WTC11 (cell line): ENCODE data around the gene CCT3. TPM values are rescaled to one million over a fixed set of nuclear protein-coding genes. Genes with fewer than 3 reads are reported as not detected.

Experiments
- ATAC-seq: fragments of 200-7000 bp; cut with Tn5 transposase; 2 replicates; pipeline ENCODE4 v1.10.0; 2021; ENCODE audit warnings: mild to moderate bottlenecking, moderate library complexity
- CTCF ChIA-PET: fragments of 300-600 bp; sonication (Branson Sonifier 250); formaldehyde crosslinking; loops from one replicate; lab custom pipeline; 2021; ENCODE audit warnings: antibody characterized with exemption; lab: Charles Lee
- POLR2A ChIA-PET: fragments of 350-600 bp; sonication (Branson Sonifier 250); formaldehyde crosslinking; loops from one replicate; lab custom pipeline; 2021; ENCODE audit warnings: antibody characterized with exemption; lab: Charles Lee
- DNase-seq: peaks from one replicate; pipeline ENCODE4 v3.0.0; 2021; ENCODE audit warnings: low spot score
- H3K27ac Mint-ChIP-seq: 2 replicates; pipeline ENCODE4 v1.8.0; 2021; ENCODE audit warnings: mixed read lengths
- H3K27me3 Mint-ChIP-seq: 2 replicates; pipeline ENCODE4 v1.8.0; 2021; ENCODE audit warnings: low read depth, mild to moderate bottlenecking, moderate library complexity, mixed read lengths
- H3K36me3 Mint-ChIP-seq: 2 replicates; pipeline ENCODE4 v1.8.0; 2021; ENCODE audit warnings: mixed read lengths
- H3K4me1 Mint-ChIP-seq: 2 replicates; pipeline ENCODE4 v1.8.0; 2022; ENCODE audit warnings: mixed read lengths
- H3K4me3 Mint-ChIP-seq: 2 replicates; pipeline ENCODE4 v1.8.0; 2021; ENCODE audit warnings: mild to moderate bottlenecking, moderate library complexity, mixed read lengths
- H3K9me3 Mint-ChIP-seq: 2 replicates; pipeline ENCODE4 v1.8.0; 2021; ENCODE audit warnings: mixed read lengths
- ATF1 ChIP-seq: sonication (generic); formaldehyde crosslinking; IDR thresholded peaks from 2 replicates; pipeline ENCODE4 v1.8.1; 2023; ENCODE audit warnings: mild to moderate bottlenecking, moderate library complexity, missing genetic modification reagents
- CBFB ChIP-seq: sonication (generic); formaldehyde crosslinking; IDR thresholded peaks from 2 replicates; pipeline ENCODE4 v1.8.1; 2022; ENCODE audit warnings: mild to moderate bottlenecking, low read depth, missing genetic modification reagents
- CREB1 ChIP-seq: sonication (generic); formaldehyde crosslinking; IDR thresholded peaks from 2 replicates; pipeline ENCODE4 v1.8.0; 2023; ENCODE audit warnings: mild to moderate bottlenecking, missing genetic modification reagents
- CTCF ChIP-seq: fragments of 200-600 bp; IDR thresholded peaks from 2 replicates; pipeline ENCODE4 v1.8.0; 2022; ENCODE audit warnings: antibody characterized with exemption
- ELF4 ChIP-seq: sonication (generic); formaldehyde crosslinking; IDR thresholded peaks from 2 replicates; pipeline ENCODE4 v1.8.1; 2022; ENCODE audit warnings: low read depth, mild to moderate bottlenecking, moderate library complexity, missing genetic modification reagents
- FOXK1 ChIP-seq: sonication (generic); formaldehyde crosslinking; IDR thresholded peaks from 2 replicates; pipeline ENCODE4 v1.8.0; 2022; ENCODE audit warnings: mild to moderate bottlenecking, moderate library complexity, missing genetic modification reagents
- HMGA2 ChIP-seq: fragments of 250-450 bp; sonication (Bioruptor Pico); IDR thresholded peaks from 2 replicates; pipeline ENCODE4 v1.4.0; 2021; ENCODE audit warnings: mild to moderate bottlenecking, moderate library complexity
- IRF2 ChIP-seq: sonication (generic); formaldehyde crosslinking; IDR thresholded peaks from 2 replicates; pipeline ENCODE4 v1.8.0; 2022; ENCODE audit warnings: low read depth, missing genetic modification reagents, borderline replicate concordance
- JAZF1 ChIP-seq: fragments of 250-450 bp; sonication (Bioruptor Pico); IDR thresholded peaks from 2 replicates; pipeline ENCODE4 v1.9.0; 2021; ENCODE audit warnings: moderate library complexity, mild to moderate bottlenecking, inconsistent platforms
- JUN ChIP-seq: sonication (generic); formaldehyde crosslinking; IDR thresholded peaks from 2 replicates; pipeline ENCODE4 v1.8.0; 2023; ENCODE audit warnings: mild to moderate bottlenecking, missing genetic modification reagents
- NFYB ChIP-seq: sonication (generic); formaldehyde crosslinking; conservative IDR thresholded peaks from 2 replicates; pipeline ENCODE4 v1.8.0; 2022; ENCODE audit warnings: low read depth, missing genetic modification reagents
- NR2C2 ChIP-seq: sonication (generic); formaldehyde crosslinking; IDR thresholded peaks from 2 replicates; pipeline ENCODE4 v1.8.0; 2022; ENCODE audit warnings: mild to moderate bottlenecking, missing genetic modification reagents
- RORB ChIP-seq: fragments of 250-450 bp; sonication (Bioruptor Pico); IDR thresholded peaks from 2 replicates; pipeline ENCODE4 v1.9.0; 2021; ENCODE audit warnings: mild to moderate bottlenecking
- SOX15 ChIP-seq: fragments of 250-450 bp; sonication (Bioruptor Pico); IDR thresholded peaks from 2 replicates; pipeline ENCODE4 v1.9.0; 2021; ENCODE audit warnings: mild to moderate bottlenecking
- TCF7 ChIP-seq: sonication (generic); formaldehyde crosslinking; IDR thresholded peaks from 2 replicates; pipeline ENCODE4 v1.8.0; 2022; ENCODE audit warnings: mild to moderate bottlenecking, low read depth, missing genetic modification reagents, moderate library complexity
- TEAD1 ChIP-seq: sonication (generic); formaldehyde crosslinking; IDR thresholded peaks from 2 replicates; pipeline ENCODE4 v1.8.0; 2022; ENCODE audit warnings: mild to moderate bottlenecking, missing genetic modification reagents
- ZNF121 ChIP-seq: sonication (generic); formaldehyde crosslinking; IDR thresholded peaks from 2 replicates; pipeline ENCODE4 v1.8.0; 2023; ENCODE audit warnings: missing genetic modification reagents
- ZNF138 ChIP-seq: sonication (generic); formaldehyde crosslinking; conservative IDR thresholded peaks from 2 replicates; pipeline ENCODE4 v1.8.1; 2022; ENCODE audit warnings: mild to moderate bottlenecking, moderate library complexity, missing genetic modification reagents
- ZNF263 ChIP-seq: sonication (generic); formaldehyde crosslinking; IDR thresholded peaks from 2 replicates; pipeline ENCODE4 v1.8.1; 2022; ENCODE audit warnings: low read depth, mild to moderate bottlenecking, moderate library complexity, missing genetic modification reagents
- ZNF396 ChIP-seq: fragments of 250-450 bp; sonication (Bioruptor Pico); IDR thresholded peaks from 2 replicates; pipeline ENCODE4 v1.8.0; 2021; ENCODE audit warnings: mild to moderate bottlenecking, moderate library complexity, borderline replicate concordance
- total RNA-seq: library from RNA; stranded (reverse); gene quantifications from 3 replicates; pipeline ENCODE4 v1.2.3, GENCODE V29; 2021
- TF ChIP-seq, protein P1 (sequence below): fragments of 250-450 bp; sonication (Bioruptor Pico); conservative IDR thresholded peaks from 2 replicates; pipeline ENCODE4 v1.9.0; 2021; ENCODE audit warnings: mild to moderate bottlenecking
- TF ChIP-seq, protein P2 (sequence below): sonication (generic); formaldehyde crosslinking; IDR thresholded peaks from 2 replicates; pipeline ENCODE4 v1.8.1; 2023; ENCODE audit warnings: mild to moderate bottlenecking, moderate library complexity, missing genetic modification reagents
- TF ChIP-seq, protein P3 (sequence below): fragments of 250-450 bp; sonication (Bioruptor Pico); IDR thresholded peaks from 2 replicates; pipeline ENCODE4 v1.9.0; 2021; ENCODE audit warnings: moderate library complexity, mild to moderate bottlenecking, inconsistent platforms, borderline replicate concordance
- TF ChIP-seq, protein P4 (sequence below): fragments of 250-450 bp; sonication (Bioruptor Pico); IDR thresholded peaks from 2 replicates; pipeline ENCODE4 v2.1.2; 2022; ENCODE audit warnings: mild to moderate bottlenecking, moderate library complexity

CCT3 gene
- total RNA-seq, 1 experiment from 2014 or later, result 479 TPM

DNA sequence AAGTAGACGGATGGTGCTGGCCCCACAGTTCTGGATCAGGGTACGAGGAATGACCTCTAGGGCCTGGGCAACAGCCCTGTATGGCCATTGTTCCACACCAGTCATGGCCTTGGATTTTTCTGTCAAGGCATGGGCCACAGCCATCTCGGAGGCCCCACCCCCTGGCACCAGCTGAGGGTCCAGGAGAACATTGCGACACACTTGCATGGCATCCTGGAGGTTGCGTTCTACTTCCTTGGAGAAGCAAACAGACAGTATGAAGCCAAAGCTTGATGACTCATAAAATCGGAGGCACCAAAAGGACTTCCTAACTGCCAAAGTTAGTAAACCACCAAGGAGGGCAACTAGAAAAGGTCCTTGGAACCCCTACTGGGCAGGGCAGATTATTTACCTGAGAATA lies 27.1 kb downstream of the CCT3 start:
- H3K4me1 Mint-ChIP-seq, result no peaks in the 10 kb centered on the region
- H3K4me3 Mint-ChIP-seq, result no peak overlapping the region
- H3K9me3 Mint-ChIP-seq, result no peaks in the 10 kb centered on the region
- TF ChIP-seq JAZF1 (CRISPR knock-in tag) (no peak), CREB1 (no peak), ZNF121 (CRISPR knock-in tag) (no peak), JUN (CRISPR knock-in tag) (no peak), NFYB (CRISPR knock-in tag) (no peak), HMGA2 (no peak), FOXK1 (CRISPR knock-in tag) (no peak), SOX15 (CRISPR knock-in tag) (no peak)
- TF ChIP-seq, protein P1, sequence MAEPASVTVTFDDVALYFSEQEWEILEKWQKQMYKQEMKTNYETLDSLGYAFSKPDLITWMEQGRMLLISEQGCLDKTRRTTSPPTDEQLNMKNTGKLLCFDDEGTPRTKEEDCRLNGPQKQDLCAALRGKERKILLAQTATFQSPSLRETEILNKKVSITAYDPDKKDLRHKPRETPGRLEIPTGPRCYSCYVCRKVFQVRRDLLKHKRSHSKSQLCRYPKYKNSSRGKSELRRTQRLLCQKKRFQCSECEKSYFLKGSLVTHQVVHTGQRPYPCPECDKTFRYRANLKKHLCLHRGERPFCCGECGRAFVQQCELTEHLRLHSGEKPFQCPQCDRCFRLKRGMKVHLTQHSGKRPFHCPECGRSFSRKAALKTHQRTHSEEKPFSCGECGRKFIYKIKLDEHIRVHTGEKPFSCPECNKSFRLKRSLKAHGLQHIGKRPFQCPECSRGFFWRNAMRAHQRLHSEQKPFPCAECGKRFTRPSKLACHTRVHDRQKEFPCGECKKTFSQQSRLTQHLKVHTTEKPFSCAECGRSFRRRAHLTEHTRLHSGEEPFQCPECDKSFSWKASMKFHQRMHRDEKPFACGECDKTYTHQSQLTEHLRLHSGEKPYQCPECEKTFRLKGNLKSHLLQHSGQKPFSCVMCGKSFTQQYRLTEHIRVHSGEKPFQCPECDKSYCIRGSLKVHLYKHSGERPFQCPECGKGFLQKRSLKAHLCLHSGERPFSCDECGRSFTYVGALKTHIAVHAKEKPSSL, result no peak
- TF ChIP-seq, protein P2, sequence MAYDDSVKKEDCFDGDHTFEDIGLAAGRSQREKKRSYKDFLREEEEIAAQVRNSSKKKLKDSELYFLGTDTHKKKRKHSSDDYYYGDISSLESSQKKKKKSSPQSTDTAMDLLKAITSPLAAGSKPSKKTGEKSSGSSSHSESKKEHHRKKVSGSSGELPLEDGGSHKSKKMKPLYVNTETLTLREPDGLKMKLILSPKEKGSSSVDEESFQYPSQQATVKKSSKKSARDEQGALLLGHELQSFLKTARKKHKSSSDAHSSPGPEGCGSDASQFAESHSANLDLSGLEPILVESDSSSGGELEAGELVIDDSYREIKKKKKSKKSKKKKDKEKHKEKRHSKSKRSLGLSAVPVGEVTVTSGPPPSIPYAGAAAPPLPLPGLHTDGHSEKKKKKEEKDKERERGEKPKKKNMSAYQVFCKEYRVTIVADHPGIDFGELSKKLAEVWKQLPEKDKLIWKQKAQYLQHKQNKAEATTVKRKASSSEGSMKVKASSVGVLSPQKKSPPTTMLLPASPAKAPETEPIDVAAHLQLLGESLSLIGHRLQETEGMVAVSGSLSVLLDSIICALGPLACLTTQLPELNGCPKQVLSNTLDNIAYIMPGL (CRISPR knock-in tag), result no peak
- TF ChIP-seq, protein P3, sequence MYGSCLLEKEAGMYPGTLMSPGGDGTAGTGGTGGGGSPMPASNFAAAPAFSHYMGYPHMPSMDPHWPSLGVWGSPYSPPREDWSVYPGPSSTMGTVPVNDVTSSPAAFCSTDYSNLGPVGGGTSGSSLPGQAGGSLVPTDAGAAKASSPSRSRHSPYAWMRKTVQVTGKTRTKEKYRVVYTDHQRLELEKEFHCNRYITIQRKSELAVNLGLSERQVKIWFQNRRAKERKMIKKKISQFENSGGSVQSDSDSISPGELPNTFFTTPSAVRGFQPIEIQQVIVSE (CRISPR knock-in tag), result no peak
- TF ChIP-seq, protein P4, sequence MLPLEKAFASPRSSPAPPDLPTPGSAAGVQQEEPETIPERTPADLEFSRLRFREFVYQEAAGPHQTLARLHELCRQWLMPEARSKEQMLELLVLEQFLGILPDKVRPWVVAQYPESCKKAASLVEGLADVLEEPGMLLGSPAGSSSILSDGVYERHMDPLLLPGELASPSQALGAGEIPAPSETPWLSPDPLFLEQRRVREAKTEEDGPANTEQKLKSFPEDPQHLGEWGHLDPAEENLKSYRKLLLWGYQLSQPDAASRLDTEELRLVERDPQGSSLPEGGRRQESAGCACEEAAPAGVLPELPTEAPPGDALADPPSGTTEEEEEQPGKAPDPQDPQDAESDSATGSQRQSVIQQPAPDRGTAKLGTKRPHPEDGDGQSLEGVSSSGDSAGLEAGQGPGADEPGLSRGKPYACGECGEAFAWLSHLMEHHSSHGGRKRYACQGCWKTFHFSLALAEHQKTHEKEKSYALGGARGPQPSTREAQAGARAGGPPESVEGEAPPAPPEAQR (CRISPR knock-in tag), result no peak
- no peak overlapping the region for H3K27ac Mint-ChIP-seq
- no peaks in the 10 kb centered on the region for H3K27me3 Mint-ChIP-seq
- no peak for DNase-seq
- ChIA-PET POLR2A (interaction anchor here (1.7 kb wide), 1 partner anchor 28 kb away, joined by 5 read pairs; the partner anchor contains the start of gene SMG5), CTCF (no interaction called here)
- H3K36me3 Mint-ChIP-seq, result peaks cover 82% of the 10 kb centered on the region
- no peak for ATAC-seq

DNA sequence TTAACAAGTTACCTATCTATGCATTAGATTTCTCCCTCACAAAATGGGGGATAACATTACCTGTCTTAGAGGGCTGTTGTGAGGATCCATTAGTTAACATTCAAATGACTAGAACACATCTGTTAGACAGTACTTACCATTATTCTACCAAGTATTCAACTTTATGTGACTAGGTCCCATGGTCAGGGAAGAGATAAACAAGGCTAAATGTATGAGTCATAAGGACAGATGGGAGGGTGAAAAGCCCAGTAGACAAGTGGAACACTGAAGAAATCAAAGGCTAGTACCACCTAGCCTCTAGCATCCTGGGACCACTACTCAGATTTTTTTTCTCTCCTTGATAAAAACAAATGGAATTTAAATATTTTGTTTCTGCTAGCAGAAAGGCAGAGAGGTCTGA lies 30.0 kb downstream of the CCT3 start:
- DNase-seq, result no peak
- Mint-ChIP-seq H3K9me3 (no peaks in the 10 kb centered on the region), H3K4me1 (no peaks in the 10 kb centered on the region), H3K4me3 (no peak overlapping the region), H3K27ac (no peak overlapping the region), H3K36me3 (peaks cover 59% of the 10 kb centered on the region), H3K27me3 (no peaks in the 10 kb centered on the region)
- POLR2A ChIA-PET, result interaction anchor here (0.8 kb wide), 1 partner anchor 26 kb away, joined by 3 read pairs; no protein-coding TSS in a partner anchor
- ATAC-seq, result no peak
- TF ChIP-seq, protein P2 (CRISPR knock-in tag), result no peak
- no peak for TF ChIP-seq ELF4 (CRISPR knock-in tag)
- no peak for TF ChIP-seq ZNF138 (CRISPR knock-in tag)
- no peak for TF ChIP-seq ATF1 (CRISPR knock-in tag)
- TF ChIP-seq CTCF, result no peak
- TF ChIP-seq RORB (CRISPR knock-in tag), result no peak
- no peak for TF ChIP-seq NFYB (CRISPR knock-in tag)
- TF ChIP-seq JUN (CRISPR knock-in tag), result no peak
- no peak for TF ChIP-seq SOX15 (CRISPR knock-in tag)
- no peak for TF ChIP-seq NR2C2 (CRISPR knock-in tag)
- TF ChIP-seq TCF7 (CRISPR knock-in tag), result no peak
- TF ChIP-seq, protein P4 (CRISPR knock-in tag), result no peak
- no peak for TF ChIP-seq ZNF263 (CRISPR knock-in tag)
- no peak for TF ChIP-seq IRF2 (CRISPR knock-in tag)
- TF ChIP-seq TEAD1, result no peak
- no peak for TF ChIP-seq ZNF396 (CRISPR knock-in tag)
- TF ChIP-seq CBFB, result no peak
- CTCF ChIA-PET, result no interaction called here
